Measurements from ENCODE around the gene CLEC10A.

DNA sequence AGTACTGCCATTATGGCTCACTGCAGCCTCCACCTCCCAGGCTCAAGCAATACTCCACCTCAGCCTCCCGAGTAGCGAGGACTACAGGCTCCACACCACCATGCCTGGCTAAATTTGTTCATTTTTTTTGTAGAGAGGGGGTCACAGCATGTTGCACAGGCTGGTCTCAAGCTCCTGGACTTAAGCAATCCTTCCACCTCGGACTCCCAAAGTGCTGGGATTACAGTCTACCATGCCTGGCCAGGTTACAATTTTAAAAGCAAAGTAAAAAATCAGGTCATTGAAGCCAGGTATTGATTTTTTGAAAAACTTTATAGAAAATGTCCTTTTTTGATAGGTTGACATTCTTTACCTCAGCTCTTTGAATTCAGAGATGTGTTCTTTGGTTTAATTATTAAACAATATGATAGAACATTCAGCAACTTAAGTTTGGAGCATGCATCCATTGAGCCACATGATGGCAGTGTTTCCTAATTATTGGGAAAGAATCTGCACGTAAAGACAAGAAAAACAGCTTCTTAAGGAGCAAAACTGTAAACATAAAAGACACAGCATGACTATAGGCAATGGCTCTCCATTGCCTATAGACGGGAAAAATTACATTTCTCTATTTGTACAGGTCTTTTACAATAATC lies 34.4 kb downstream of the CLEC10A start:
- TF ChIP-seq POLR2A (IDR thresholded peaks at IDR 0.05; ENCODE audit: low read depth, low read length) (no peak), POLR2AphosphoS5 (IDR thresholded peaks at IDR 0.05; ENCODE audit: low read depth, low read length) (no peak), TAF1 (IDR thresholded peaks at IDR 0.05; ENCODE audit: borderline replicate concordance, low read depth, low read length) (no peak)
